ENCODE data around the gene TBC1D5. TPM values are rescaled to one million over a fixed set of nuclear protein-coding genes. Genes with fewer than 3 reads are reported as not detected.
"Not testable (repeated sequence)": the region's sequence is repeated elsewhere in the genome, so short reads cannot be mapped to it uniquely, and the experiment has no call there.

Gene TBC1D5
- total RNA-seq, 3 donors from 2014 or later: 33.1 to 56.1 (median 44.1) TPM

- Histone ChIP-seq H3K4me3 (no peak overlapping the region), H3K4me1 (ENCODE audit: low read depth) (no peaks in the 10 kb centered on the region), H3K36me3 (ENCODE audit: low read depth) (no peaks in the 10 kb centered on the region), H3K9me3 (peaks cover 7% of the 10 kb centered on the region)
- ATAC-seq (no peak), DNase-seq (no peak)
- intact Hi-C loops (cut with DNase I, micrococcal nuclease): no loop called here
- TF ChIP-seq, protein P1, sequence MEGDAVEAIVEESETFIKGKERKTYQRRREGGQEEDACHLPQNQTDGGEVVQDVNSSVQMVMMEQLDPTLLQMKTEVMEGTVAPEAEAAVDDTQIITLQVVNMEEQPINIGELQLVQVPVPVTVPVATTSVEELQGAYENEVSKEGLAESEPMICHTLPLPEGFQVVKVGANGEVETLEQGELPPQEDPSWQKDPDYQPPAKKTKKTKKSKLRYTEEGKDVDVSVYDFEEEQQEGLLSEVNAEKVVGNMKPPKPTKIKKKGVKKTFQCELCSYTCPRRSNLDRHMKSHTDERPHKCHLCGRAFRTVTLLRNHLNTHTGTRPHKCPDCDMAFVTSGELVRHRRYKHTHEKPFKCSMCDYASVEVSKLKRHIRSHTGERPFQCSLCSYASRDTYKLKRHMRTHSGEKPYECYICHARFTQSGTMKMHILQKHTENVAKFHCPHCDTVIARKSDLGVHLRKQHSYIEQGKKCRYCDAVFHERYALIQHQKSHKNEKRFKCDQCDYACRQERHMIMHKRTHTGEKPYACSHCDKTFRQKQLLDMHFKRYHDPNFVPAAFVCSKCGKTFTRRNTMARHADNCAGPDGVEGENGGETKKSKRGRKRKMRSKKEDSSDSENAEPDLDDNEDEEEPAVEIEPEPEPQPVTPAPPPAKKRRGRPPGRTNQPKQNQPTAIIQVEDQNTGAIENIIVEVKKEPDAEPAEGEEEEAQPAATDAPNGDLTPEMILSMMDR (IDR thresholded peaks at IDR 0.05): no peak
Observed at GRCh38 chr3:17494117-17494809, 248.2 kb downstream of the TBC1D5 start.

DNA sequence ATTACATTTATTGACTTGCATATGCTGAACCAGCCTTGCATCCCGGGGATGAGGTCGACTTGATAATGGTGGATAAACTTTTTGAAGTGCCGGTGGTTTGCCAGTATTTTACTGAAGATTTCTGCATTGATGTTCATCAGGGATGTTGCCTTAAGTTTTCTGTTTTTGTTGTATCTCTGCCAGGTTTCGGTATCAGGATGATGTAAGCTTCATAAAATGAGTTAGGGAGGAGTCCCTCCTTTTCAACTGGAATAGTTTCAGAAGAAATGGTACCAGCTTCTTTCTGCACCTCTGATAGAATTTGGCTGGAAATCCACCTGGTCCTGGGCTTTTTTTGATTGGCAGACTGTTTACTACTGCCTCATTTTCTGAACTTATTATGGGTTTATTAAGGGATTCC is 250.8 kb downstream of the TBC1D5 start:
- TF ChIP-seq, protein P1 (IDR thresholded peaks at IDR 0.05): no peak
- DNase-seq (no peak), ATAC-seq (no peak)
- Histone ChIP-seq H3K4me1 (ENCODE audit: low read depth) (no peaks in the 10 kb centered on the region), H3K9me3 (peaks cover 7% of the 10 kb centered on the region), H3K4me3 (no peak overlapping the region), H3K36me3 (ENCODE audit: low read depth) (no peaks in the 10 kb centered on the region)
- intact Hi-C loops (cut with DNase I, micrococcal nuclease): no loop called here

DNA sequence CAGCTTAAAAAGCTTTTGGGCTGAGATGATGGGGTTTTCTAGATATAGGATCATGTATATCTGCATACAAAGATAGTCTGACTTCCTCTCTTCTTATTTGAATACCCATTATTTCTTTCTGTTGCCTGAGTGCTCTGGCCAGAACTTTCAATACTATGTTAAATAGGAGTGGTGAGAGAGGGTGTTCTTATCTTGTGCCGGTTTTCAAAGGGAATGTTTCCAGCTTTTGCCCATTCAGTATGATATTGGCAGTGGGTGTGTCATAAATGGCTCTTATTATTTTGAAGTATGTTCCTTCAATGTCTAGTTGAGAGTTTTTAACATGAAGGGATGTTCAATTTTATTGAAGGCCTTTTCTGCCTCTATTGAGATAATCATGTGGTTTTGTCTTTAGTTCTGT is 251.2 kb downstream of the TBC1D5 start:
- intact Hi-C loops (cut with DNase I, micrococcal nuclease); H3K36me3 ChIP-seq (ENCODE audit: low read depth); ATAC-seq; DNase-seq; H3K4me3 ChIP-seq; H3K4me1 ChIP-seq (ENCODE audit: low read depth); H3K9me3 ChIP-seq: not testable (repeated sequence)

DNA sequence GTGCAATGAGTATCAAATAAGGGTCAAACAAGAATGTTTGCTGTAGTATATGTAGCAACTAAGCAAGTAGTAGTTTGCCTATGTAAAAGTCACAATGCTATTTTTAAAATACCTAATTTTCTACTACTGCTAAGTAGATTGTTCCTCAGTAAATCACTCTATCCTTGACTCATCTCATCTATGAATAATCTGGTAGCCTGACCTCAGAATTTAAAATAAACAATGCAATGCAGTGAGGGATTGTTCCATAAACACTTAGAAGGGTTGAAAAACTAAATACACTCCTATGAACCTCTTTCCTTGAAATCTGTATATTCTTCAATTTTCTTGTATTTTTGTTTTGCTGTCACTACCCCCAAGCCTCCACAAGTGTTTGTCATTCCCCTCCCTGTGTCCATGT is 253.3 kb downstream of the TBC1D5 start:
- Histone ChIP-seq H3K36me3 (ENCODE audit: low read depth) (no peaks in the 10 kb centered on the region), H3K9me3 (peaks cover 7% of the 10 kb centered on the region), H3K4me3 (no peak overlapping the region), H3K4me1 (ENCODE audit: low read depth) (no peaks in the 10 kb centered on the region)
- ATAC-seq (no peak), DNase-seq (no peak)
- TF ChIP-seq, protein P1 (IDR thresholded peaks at IDR 0.05): no peak
- intact Hi-C loops (cut with DNase I, micrococcal nuclease): no loop called here

DNA sequence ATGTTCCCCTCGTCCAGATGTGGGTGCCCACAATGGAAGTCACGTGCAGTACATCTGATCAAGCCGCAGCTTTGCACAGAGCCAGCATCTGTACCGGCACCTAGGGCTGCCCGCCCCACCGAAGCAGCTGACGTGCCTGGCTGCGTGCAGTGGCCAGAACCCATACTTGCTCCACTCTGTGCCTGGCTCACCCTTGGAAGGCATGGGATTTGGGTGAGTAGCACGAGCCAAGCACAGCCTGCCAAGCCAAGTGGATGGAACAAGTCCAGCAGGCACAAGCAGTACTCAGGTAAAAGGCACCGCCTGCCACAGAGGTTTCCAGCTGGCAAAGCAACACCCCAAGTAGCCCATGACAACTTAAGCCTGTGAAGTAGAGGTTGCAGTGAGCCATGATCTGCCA is 261.3 kb downstream of the TBC1D5 start:
- ATAC-seq: no peak
- no peak for DNase-seq
- Histone ChIP-seq H3K36me3 (ENCODE audit: low read depth) (no peaks in the 10 kb centered on the region), H3K4me1 (ENCODE audit: low read depth) (no peaks in the 10 kb centered on the region), H3K9me3 (no peaks in the 10 kb centered on the region), H3K4me3 (no peak overlapping the region)
- TF ChIP-seq, protein P1 (IDR thresholded peaks at IDR 0.05): no peak
- intact Hi-C loops (cut with DNase I, micrococcal nuclease): no loop called here

DNA sequence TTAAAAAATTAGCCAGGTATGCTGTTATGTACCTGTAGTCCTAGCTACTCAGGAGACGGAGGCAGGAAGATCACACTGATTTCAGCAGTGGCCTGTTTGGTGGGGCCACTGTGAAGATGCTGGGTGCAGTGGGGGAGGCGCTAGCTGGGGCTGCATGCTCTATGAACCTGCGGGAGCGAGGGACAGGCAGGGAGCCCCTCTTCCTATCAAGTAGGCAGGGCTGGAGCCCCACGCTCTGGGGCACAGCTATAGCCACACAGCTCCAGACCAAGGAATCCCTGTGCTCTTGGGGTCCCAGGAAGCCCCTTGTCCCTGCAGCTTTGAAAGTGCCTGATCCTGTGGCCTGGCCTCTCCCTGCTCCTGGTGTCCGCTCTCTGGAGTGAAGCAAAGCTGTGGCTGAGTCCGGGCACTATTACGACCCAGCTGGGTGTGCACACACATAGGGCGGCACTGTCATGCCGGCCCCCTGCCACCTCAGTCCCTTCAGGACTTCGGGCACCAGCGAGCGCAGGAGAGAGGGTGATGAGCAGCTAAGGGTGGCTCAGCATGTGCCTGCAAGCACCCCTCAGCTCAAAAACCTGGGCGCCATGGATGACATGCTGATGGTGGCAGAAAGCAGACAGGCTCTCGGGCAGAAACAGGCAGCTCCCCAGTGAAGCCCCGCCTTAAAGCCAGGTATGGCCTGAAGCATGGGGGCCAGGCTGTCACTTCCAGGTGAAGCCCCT is 262.6 kb downstream of the TBC1D5 start:
- no peak for DNase-seq
- TF ChIP-seq, protein P1 (IDR thresholded peaks at IDR 0.05): no peak
- intact Hi-C loops (cut with DNase I, micrococcal nuclease): no loop called here
- ATAC-seq: no peak
- no peaks in the 10 kb centered on the region for H3K9me3 ChIP-seq
- H3K36me3 ChIP-seq (ENCODE audit: low read depth): no peaks in the 10 kb centered on the region
- no peak overlapping the region for H3K4me3 ChIP-seq
- no peaks in the 10 kb centered on the region for H3K4me1 ChIP-seq (ENCODE audit: low read depth)

All from mucosa of descending colon (tissue), 3 donors.